ENCODE data around the gene GFPT1.

GFPT1 gene

DNA sequence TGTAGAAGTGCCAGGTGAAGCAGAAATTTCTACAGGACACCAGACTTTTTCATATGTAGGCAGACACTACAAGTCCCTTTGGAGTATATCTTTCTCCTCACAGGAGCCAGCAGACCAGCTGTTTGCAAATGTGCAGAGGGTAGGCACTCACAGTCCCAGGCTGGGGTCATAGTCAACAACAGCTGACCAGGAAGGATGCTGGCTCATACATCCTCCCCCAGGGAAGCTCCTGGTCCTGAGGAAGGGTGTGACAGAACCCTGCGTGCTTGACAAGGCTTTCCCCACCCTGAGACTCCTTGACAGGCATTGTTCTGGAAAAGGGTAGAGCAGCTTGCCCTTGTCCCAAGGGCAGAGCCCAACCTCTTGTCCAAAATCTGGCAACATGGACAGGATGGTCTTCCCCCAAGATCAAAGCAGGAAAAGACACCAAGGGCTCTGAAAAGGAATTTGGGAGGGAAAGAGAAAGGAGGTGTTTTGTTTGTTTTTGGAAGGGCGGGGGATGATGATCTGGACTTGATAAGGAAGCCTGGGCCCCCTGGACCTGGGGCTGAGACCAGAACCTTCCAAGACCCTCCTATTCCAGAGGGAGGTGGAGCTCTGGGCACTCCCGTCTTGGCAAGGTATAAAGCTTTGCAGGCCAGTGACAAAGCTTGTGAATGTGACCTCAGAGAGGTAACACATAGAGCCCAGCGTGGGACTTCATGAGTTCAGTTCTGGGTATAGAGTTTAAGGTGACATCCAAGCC lies 87.1 kb downstream of the GFPT1 start:
- H3K27ac ChIP-seq, result no peak overlapping the region
- DNase-seq (ENCODE audit: low read depth, low spot score), result no peak

DNA sequence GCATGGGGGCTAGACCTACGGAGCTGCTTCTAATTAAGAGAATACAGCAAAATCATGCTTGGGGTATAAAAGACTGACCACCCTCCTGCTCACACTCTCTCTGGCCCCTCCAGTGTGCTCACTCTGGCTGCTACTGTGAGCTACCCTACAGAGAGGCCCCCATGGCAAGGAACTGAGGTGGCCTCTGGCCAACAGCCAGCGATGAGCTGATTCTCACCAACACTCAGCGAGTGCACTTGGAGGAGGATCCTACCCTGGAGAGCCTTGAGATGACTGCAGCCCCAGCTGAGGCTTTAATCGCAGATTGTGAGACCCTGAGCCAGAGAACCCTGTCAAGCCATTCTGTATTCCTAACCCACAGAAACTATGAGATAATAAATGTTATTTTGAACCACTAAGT lies 88.2 kb downstream of the GFPT1 start:
- no peak overlapping the region for H3K27ac ChIP-seq
- DNase-seq (ENCODE audit: low read depth, low spot score), result no peak

GRCh38 chr2:69298261-69298660 lies 88.8 kb downstream of the GFPT1 start:
- H3K27ac ChIP-seq, result no peak overlapping the region
- DNase-seq (ENCODE audit: low read depth, low spot score), result peak; percentile 81

DNA sequence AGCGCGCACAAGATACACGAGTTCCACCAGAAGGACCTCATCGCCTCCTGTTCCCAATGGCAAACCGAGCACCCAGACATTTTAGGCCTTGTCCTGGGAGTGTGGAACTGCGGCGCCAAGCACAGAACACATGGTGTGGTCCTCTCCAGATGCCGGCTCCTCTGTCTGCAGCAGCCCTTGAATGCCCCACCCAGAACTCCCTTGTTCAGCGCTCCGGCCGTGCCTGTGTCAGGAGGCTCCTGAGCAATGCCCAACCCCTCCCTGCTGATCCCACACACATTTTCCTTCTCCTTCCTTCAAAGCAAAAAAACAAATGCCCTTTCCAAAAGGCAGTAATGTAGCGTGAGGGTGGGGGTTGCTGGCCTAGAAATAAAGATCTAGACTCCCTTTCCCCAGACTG lies 89.8 kb downstream of the GFPT1 start:
- H3K27ac ChIP-seq, result no peak overlapping the region
- DNase-seq (ENCODE audit: low read depth, low spot score), result no peak

- no peak overlapping the region for H3K27ac ChIP-seq
- no peak for DNase-seq (ENCODE audit: low read depth, low spot score)
These were observed 90.6 kb downstream of the GFPT1 start for GRCh38 chr2:69296421-69296820.

DNA sequence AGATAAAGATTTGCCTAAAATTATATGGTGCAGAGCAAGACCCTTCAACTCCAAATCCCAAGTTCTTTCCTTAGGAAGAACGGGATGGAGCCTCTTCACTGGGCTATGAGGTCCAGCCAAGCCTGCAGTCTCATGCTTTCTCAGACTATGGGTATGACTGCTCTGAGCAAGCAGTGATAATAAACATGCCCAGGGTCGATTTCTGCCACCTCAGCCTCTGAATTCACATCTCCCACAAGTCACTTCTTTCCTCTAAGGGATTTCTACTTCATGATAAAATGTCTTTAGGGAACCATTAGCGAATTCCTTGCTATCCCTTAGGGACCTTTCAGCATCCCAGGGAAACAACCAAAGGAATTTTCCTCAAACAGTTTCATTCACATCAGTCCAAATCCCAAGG lies 94.8 kb downstream of the GFPT1 start:
- no peak overlapping the region for H3K27ac ChIP-seq
- DNase-seq (ENCODE audit: low read depth, low spot score), result no peak

- no peak overlapping the region for H3K27ac ChIP-seq
- DNase-seq (ENCODE audit: low read depth, low spot score), result no peak
These were observed 95.3 kb downstream of the GFPT1 start for GRCh38 chr2:69291721-69292120.

GRCh38 chr2:69291004-69291650 lies 95.9 kb downstream of the GFPT1 start:
- DNase-seq (ENCODE audit: low read depth, low spot score), result no peak
- H3K27ac ChIP-seq, result no peak overlapping the region

DNA sequence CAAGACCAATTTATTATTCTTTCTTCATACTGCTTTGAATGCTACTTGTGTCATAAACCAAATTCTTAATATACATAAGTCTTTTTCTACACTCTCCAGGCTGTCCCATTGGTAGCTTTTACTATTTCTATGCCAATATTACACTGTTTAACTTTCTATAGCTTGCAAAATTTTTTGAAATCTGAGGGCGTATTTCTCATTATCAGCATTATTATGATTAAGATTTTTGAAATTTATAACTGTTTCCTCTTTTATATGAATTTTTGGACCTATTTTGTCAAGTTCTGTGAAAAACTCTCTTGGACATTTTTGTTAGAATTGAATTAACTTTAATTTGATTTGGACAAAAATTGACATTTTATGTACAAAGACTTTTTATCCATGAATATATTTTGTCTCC lies 98.6 kb downstream of the GFPT1 start:
- H3K27ac ChIP-seq, result no peak overlapping the region
- DNase-seq (ENCODE audit: low read depth, low spot score), result no peak

- no peak overlapping the region for H3K27ac ChIP-seq
- no peak for DNase-seq (ENCODE audit: low read depth, low spot score)
These were observed 99.5 kb downstream of the GFPT1 start for GRCh38 chr2:69287544-69287943.

DNA sequence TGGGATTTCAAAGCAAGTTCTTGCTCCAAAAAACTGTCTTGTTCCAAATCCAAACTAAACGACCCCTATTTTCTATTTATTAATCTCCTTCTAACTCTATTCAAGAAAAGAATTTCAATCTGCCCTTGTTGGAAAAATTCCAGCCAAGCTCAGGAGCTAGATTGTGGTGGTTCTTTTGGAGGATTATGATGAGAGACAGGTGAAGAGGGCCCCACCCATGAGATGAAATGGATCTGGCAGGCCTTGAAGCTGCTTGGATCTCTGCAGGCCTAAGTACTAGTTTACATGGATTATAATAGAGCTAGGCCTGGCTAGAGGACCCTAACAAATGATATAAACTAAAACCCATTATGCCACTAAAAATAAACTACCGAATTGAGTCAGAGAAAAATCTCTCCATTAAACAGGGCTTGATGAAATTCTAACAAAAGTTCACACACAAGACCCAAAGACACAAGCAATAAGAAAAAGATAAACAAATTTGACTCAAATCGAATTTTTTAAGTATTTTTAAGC lies 101.6 kb downstream of the GFPT1 start:
- no peak for DNase-seq (ENCODE audit: low read depth, low spot score)
- H3K27ac ChIP-seq, result no peak overlapping the region

DNA sequence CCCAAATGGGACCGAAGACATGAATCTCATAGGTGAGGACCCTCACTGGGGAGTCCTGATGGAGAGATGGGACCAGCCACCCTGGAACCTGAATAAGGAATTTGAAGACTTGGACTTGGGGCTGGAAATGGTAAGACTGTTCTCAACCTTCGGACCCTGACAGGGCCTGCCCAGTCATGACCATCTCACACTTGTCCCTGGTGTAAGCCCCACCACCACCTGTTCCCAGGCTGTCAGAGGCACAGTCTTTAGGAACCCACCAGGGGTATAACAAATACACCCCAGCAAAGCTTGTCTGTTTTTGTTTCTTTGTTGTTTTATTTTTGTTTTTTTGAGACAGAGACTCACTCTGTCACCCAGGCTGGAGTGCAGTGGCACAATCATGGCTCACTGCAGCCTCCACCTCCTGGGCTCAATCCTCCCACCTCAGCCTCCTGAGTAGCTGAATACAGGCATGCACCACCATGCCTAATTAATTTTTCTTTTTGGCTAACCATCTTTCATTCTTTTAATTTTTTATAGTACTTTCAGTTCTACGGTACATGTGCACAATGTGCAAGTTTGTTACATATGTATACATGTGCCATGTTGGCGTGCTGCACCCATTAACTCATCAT lies 106.1 kb downstream of the GFPT1 start:
- H3K27ac ChIP-seq, result no peak overlapping the region
- DNase-seq (ENCODE audit: low read depth, low spot score), result no peak

DNA sequence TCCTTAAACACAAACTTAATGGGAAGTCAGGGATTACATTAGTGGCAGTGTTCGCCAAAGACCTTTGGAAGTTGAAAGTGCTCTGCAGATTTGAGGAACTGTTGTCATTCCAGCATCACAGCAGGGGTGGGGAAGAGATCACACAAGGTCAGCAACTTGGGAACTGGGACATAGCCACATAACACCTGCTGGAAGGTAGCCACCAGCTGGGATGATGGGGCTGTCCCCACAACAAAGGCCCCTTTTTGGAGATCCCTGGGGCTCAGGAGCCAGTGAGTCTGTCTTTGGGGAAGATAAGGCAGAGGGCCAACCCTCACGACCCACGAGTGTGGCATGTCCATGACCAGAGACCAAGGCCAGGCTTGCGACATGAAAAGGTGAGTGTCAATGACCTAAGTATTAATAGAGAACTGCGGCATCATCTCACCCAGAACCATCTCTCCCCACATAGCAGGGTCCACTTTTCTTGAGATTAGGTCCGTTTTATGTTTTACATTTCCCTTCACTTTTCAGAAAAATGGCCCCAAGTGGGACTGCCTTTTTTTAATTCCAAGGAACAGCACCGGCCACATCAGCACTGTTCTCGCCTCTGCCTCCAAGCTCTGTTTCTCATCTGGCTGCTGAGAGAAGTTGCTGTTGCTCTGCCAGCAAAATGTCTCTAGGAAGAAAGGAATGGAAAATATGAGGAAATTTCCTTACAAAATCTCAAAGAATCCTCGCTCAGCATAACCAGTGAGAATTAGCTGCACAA lies 106.9 kb downstream of the GFPT1 start:
- H3K27ac ChIP-seq, result no peak overlapping the region
- no peak for DNase-seq (ENCODE audit: low read depth, low spot score)

- no peak overlapping the region for H3K27ac ChIP-seq
- DNase-seq (ENCODE audit: low read depth, low spot score), result no peak
These were observed 107.8 kb downstream of the GFPT1 start for GRCh38 chr2:69279211-69279610.

DNA sequence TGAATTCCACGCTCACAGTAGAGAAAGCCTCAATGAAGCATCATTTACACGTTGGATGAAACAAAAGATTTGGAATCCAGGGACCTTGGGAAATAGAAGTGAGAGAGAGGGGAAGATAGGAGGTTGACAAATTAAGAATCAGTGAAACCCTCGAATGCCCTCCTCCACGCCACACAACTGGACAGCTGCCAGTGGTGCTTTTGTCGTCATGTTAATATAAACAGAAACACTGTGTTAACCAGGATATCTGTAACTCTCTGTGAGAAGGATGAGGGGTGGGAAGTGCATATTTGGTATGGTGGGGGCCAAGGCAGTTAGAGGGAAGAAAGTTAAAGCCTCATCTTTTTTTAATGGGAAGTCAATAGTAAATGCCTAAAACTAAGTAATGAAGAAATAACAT lies 108.7 kb downstream of the GFPT1 start:
- no peak for DNase-seq (ENCODE audit: low read depth, low spot score)
- H3K27ac ChIP-seq, result no peak overlapping the region

DNA sequence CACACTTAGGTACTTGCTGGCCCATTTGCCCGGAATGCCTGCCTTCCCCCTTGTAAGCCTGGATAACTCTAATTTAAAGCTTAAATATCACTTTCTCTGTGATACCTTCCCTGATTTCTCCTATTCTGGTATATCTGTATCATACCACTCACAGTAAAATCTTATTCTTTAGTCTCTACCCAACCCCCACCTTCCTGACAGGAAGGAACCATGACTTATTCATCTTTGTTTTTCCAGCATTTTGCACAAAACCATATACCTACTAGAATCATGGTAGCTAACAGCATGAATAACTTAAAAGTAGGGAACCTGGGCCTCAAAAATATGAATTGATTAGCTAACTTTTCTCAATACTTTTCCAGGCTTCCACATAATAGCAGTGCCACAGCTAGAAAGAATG lies 111.5 kb downstream of the GFPT1 start:
- no peak overlapping the region for H3K27ac ChIP-seq
- DNase-seq (ENCODE audit: low read depth, low spot score), result no peak

DNA sequence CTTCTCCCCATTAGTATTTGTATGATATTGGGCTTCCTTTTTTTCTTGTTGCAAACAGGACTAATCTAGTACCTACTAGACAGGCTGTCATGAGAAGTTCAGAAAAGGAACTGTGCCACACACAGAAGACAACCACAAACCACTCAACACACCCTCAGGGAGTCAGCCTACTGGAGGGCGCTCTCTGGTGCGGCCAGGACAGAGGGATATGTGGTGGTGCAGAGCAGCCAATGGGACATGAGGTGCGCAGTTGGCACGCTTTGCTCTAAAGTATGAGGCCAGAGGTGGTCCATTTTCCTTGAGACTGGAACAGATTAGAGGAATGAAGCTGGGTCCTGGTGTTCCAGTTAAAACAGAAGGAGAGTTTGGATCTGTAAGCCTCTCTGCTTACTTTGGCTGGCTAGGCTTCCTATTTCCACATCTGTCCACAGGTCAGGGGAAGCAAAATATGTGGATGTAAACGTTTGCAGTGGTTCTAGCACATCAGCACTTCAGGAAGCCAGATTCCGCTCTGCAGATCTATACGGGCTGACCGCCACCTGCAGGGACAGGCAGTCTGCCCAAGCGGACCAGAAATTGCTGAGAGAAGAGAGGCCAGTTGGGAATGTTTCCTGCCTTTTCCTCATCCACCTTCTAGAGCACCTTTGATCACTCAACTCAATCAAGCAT lies 114.1 kb downstream of the GFPT1 start:
- no peak overlapping the region for H3K27ac ChIP-seq
- DNase-seq (ENCODE audit: low read depth, low spot score), result no peak

DNA sequence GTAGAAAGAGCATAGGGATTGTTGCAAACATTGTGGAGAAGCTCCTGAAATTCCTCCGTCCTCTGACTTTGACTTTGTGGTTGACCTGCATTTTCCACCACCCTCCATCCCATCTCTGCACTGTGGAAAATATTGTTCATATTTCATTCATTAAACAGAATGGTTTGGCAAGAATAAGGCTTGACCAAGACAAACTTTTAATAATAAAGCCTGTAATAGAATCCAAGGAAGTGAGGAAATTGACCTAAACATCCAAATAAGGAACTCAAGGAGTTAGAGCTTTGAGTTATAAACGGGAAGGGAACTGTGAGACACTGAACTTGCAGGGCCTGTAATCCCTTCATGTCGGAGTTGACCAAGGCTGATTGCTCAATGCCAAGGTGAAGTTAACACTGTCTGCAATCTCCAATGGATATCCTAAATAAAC lies 115.2 kb downstream of the GFPT1 start:
- H3K27ac ChIP-seq, result no peak overlapping the region
- DNase-seq (ENCODE audit: low read depth, low spot score), result no peak

All from epithelial cell of prostate (primary cell).